GM12875 (cell line): ENCODE data around the gene NFATC3.

Experiments used
- H3K4me3 ChIP-seq: one replicate; pipeline ENCODE4 v1.5.1; 2011; ENCODE audit warnings: low read depth, low read length, control low read depth
- TF ChIP-seq, protein P1 (sequence below): IDR thresholded peaks from 2 replicates; pipeline ENCODE4 v1.5.1; 2011; ENCODE audit warnings: low read depth, mild to moderate bottlenecking, control low read depth, inconsistent platforms, low read length, moderate library complexity, borderline replicate concordance; ENCODE audit not compliant: insufficient read depth

Gene NFATC3

GRCh38 chr16:68233085-68233834 lies 148.1 kb downstream of the NFATC3 start:
- H3K4me3 ChIP-seq: no peak overlapping the region
- TF ChIP-seq, protein P1, sequence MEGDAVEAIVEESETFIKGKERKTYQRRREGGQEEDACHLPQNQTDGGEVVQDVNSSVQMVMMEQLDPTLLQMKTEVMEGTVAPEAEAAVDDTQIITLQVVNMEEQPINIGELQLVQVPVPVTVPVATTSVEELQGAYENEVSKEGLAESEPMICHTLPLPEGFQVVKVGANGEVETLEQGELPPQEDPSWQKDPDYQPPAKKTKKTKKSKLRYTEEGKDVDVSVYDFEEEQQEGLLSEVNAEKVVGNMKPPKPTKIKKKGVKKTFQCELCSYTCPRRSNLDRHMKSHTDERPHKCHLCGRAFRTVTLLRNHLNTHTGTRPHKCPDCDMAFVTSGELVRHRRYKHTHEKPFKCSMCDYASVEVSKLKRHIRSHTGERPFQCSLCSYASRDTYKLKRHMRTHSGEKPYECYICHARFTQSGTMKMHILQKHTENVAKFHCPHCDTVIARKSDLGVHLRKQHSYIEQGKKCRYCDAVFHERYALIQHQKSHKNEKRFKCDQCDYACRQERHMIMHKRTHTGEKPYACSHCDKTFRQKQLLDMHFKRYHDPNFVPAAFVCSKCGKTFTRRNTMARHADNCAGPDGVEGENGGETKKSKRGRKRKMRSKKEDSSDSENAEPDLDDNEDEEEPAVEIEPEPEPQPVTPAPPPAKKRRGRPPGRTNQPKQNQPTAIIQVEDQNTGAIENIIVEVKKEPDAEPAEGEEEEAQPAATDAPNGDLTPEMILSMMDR: no peak

- H3K4me3 ChIP-seq: no peak overlapping the region
- TF ChIP-seq, protein P1: no peak
Measured at GRCh38 chr16:68233835-68234187, 148.6 kb downstream of the NFATC3 start.

- TF ChIP-seq, protein P1: no peak
- H3K4me3 ChIP-seq: no peak overlapping the region
Measured at GRCh38 chr16:68234188-68235107, 149.3 kb downstream of the NFATC3 start.

DNA sequence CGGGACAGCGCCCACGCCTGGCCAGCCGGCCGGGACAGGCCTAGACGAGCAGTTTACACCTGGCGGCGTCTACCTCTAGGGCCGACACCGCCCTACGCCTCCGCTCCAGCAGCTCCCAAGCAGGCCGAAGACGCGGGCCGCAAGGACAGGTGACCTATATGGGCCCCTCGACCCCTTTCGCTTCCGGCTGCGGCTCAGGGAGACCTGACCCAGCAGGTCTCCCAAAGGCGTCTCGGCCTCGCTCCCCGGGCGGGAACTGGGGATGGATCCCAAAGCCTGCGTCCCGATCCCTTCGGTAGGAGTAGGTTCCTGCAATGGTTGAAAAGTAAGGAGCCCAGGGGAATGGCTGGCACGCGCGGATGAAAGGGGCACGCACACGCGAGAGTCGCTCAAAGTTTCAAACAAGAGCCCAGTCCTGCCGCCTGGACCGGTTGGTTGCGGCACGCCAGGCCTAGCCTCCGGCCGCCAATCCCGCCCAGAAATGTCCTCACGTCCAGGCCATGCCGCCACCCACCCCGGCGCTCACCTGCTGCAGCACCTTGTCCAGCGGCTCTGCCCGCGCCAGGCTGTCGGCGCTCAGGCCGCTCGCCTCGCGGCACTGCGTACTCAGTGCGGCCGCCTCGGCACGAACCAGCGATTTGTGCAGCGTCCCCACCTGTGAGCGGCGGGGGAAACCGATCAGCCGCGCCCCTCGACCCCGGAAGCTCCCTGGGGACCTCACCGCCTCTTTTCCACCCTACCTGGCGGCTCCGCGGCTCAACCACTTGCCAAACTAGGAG lies 150.1 kb downstream of the NFATC3 start:
- TF ChIP-seq, protein P1: no peak
- no peak overlapping the region for H3K4me3 ChIP-seq

DNA sequence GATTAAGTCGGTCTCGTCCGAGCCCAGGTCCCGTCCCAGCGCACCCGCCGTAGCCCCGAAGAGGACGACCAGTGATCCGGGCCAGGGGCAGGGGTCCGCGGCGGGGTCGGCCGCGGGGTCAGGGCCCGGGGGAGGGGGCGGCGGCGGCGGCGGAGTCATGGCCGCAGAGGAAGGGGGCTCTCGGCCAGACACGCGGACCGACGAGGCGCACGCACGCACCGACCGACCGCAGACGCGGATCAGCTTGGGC lies 150.6 kb downstream of the NFATC3 start, which contains the start of gene ESRP2:
ESRP2 (minus strand) TSS at position 241 of the 250 bp plus-strand sequence; CDS start at position 159, 82 bp downstream.
- TF ChIP-seq, protein P1: no peak
- peak within 1 kb of the TSS; percentile 51 for H3K4me3 ChIP-seq

- TF ChIP-seq, protein P1: no peak
- peak overlapping the region; percentile 41 for H3K4me3 ChIP-seq
Measured at GRCh38 chr16:68236137-68236825, 151.1 kb downstream of the NFATC3 start.
